SJSA1 (cell line): ENCODE results near the gene ZNF652. TPM values are rescaled to one million over a fixed set of nuclear protein-coding genes. Genes with fewer than 3 reads are reported as not detected.

Experiments used
- DNase-seq, 2 experiments: peaks; one replicate each; pipeline ENCODE4 v3.0.0-alpha.2; 2015 to 2020; ENCODE audit warnings: low spot score in 2 of 2, low read depth in 1 of 2
- H3K27ac ChIP-seq: fragments of 250-450 bp; sonication (Bioruptor Pico); 2 replicates; pipeline ENCODE4 v1.5.1; 2020; ENCODE audit warnings: mild to moderate bottlenecking, moderate library complexity
- H3K27me3 ChIP-seq: fragments of 250-450 bp; sonication (Bioruptor Pico); replicated peaks from 2 replicates; pipeline ENCODE4 v1.5.1; 2020; ENCODE audit warnings: mild to moderate bottlenecking, moderate library complexity
- H3K36me3 ChIP-seq: fragments of 250-450 bp; sonication (Bioruptor Pico); 2 replicates; pipeline ENCODE4 v1.5.1; 2020; ENCODE audit warnings: mild to moderate bottlenecking
- H3K4me1 ChIP-seq: fragments of 250-450 bp; sonication (Bioruptor Pico); replicated peaks from 2 replicates; pipeline ENCODE4 v1.6.1; 2021; ENCODE audit warnings: mild to moderate bottlenecking
- H3K4me3 ChIP-seq: fragments of 250-450 bp; sonication (Bioruptor Pico); 2 replicates; pipeline ENCODE4 v1.5.1; 2020; ENCODE audit warnings: mild to moderate bottlenecking
- H3K9me3 ChIP-seq: fragments of 250-450 bp; sonication (Bioruptor Pico); replicated peaks from 2 replicates; pipeline ENCODE4 v1.5.1; 2020; ENCODE audit warnings: mild to moderate bottlenecking
- total RNA-seq: library from RNA; depleted of rRNA; stranded (reverse); fragments of >200 nt; shearing (Covaris generic); gene quantifications from 2 replicates; pipeline ENCODE4 v1.2.3, GENCODE V29; 2014

ZNF652 gene
- total RNA-seq, 1 experiment from 2014 or later, result 23.8 TPM

GRCh38 chr17:49338883-49339282 lies 23.2 kb downstream of the ZNF652 start:
- Histone ChIP-seq H3K36me3 (no peaks in the 10 kb centered on the region), H3K4me1 (peaks cover 21% of the 10 kb centered on the region), H3K9me3 (no peaks in the 10 kb centered on the region), H3K27ac (no peak overlapping the region), H3K27me3 (no peaks in the 10 kb centered on the region), H3K4me3 (no peak overlapping the region)
- no peak for DNase-seq

- Histone ChIP-seq H3K36me3 (no peaks in the 10 kb centered on the region), H3K4me1 (peaks cover 25% of the 10 kb centered on the region), H3K27ac (no peak overlapping the region), H3K4me3 (no peak overlapping the region), H3K27me3 (no peaks in the 10 kb centered on the region), H3K9me3 (no peaks in the 10 kb centered on the region)
- peak; percentile 45 to 70 for DNase-seq
Observed at GRCh38 chr17:49337884-49338283, 24.2 kb downstream of the ZNF652 start.

DNA sequence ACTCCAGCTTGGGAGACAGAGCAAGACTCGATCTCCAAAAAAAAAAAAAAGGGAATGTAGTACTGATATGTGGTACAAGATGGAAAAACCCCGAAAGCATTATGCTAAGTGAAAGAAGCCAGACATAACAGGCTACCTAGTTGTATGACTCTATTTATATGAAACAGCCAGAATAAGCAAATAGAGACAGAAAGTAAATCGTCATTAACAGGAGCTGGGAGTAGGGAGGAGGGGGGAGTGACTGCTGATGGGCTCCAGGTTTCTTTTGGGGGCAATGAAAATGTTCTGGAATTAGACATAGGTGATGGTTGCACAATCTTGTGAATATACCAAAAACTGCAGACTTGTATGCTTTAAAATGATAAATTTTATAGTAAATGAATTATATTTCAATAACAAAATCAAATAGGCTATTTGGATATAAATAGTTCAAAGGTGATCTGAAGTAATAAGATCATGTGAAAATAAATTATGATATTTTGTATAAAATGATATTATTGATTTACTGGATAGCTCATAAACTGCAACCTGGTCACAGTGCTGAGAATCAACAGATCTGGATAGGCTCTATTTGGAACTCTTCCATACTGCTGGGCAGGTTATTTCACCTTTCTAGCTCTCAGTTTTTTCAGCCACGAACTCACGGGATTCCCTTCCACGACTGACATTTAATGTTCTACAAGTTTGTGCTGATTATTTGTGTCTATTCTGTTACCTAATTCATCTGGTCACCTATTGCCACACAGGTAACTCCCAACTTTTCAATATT lies 27.1 kb downstream of the ZNF652 start:
- H3K36me3 ChIP-seq, result no peaks in the 10 kb centered on the region
- DNase-seq, result peak in 1 of 2 experiments; percentile 22
- peaks cover 25% of the 10 kb centered on the region for H3K4me1 ChIP-seq
- H3K27me3 ChIP-seq, result no peaks in the 10 kb centered on the region
- no peak overlapping the region for H3K4me3 ChIP-seq
- no peaks in the 10 kb centered on the region for H3K9me3 ChIP-seq
- no peak overlapping the region for H3K27ac ChIP-seq

DNA sequence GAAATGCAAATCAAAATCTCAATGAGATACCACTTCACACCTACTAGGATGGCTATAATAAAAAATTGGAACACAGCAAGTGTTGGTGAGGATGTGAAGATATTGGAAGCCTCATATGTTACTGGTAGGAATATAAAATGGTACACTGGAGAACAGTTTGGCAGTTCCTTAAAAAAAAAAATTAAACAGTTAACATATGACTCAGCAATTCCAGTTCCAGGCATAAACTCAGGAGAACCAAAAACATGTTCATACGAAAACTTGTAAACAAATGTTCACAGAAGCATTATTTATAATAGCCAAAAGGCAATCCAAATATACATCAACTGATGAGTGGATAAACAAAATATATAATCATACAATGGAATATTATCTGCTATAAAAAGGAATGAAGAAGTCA lies 28.2 kb downstream of the ZNF652 start:
- Histone ChIP-seq H3K36me3 (no peaks in the 10 kb centered on the region), H3K4me3 (no peak overlapping the region), H3K27ac (no peak overlapping the region), H3K27me3 (no peaks in the 10 kb centered on the region), H3K9me3 (no peaks in the 10 kb centered on the region), H3K4me1 (peaks cover 25% of the 10 kb centered on the region)
- DNase-seq, result peak in 1 of 2 experiments; percentile 34

- H3K4me1 ChIP-seq, result no peaks in the 10 kb centered on the region
- no peaks in the 10 kb centered on the region for H3K9me3 ChIP-seq
- no peaks in the 10 kb centered on the region; the same call in none of the 2 replicates for H3K36me3 ChIP-seq
- H3K27me3 ChIP-seq, result no peaks in the 10 kb centered on the region
- H3K4me3 ChIP-seq, result no peak overlapping the region
- DNase-seq, result no peak
- no peak overlapping the region for H3K27ac ChIP-seq
Observed at GRCh38 chr17:49327835-49328784, 33.9 kb downstream of the ZNF652 start.

- Histone ChIP-seq H3K4me1 (no peaks in the 10 kb centered on the region), H3K36me3 (no peaks in the 10 kb centered on the region; the same call in none of the 2 replicates), H3K27me3 (no peaks in the 10 kb centered on the region), H3K27ac (no peak overlapping the region), H3K4me3 (no peak overlapping the region), H3K9me3 (no peaks in the 10 kb centered on the region)
- DNase-seq, result no peak
Observed at GRCh38 chr17:49325980-49326379, 36.1 kb downstream of the ZNF652 start.

GRCh38 chr17:49318435-49318965 lies 43.5 kb downstream of the ZNF652 start:
- no peak overlapping the region for H3K27ac ChIP-seq
- peaks cover 13% of the 10 kb centered on the region; the same call in 1 of the 2 replicates for H3K36me3 ChIP-seq
- H3K9me3 ChIP-seq, result no peaks in the 10 kb centered on the region
- H3K4me3 ChIP-seq, result no peak overlapping the region
- H3K27me3 ChIP-seq, result no peaks in the 10 kb centered on the region
- H3K4me1 ChIP-seq, result peaks cover 8% of the 10 kb centered on the region
- no peak for DNase-seq

DNA sequence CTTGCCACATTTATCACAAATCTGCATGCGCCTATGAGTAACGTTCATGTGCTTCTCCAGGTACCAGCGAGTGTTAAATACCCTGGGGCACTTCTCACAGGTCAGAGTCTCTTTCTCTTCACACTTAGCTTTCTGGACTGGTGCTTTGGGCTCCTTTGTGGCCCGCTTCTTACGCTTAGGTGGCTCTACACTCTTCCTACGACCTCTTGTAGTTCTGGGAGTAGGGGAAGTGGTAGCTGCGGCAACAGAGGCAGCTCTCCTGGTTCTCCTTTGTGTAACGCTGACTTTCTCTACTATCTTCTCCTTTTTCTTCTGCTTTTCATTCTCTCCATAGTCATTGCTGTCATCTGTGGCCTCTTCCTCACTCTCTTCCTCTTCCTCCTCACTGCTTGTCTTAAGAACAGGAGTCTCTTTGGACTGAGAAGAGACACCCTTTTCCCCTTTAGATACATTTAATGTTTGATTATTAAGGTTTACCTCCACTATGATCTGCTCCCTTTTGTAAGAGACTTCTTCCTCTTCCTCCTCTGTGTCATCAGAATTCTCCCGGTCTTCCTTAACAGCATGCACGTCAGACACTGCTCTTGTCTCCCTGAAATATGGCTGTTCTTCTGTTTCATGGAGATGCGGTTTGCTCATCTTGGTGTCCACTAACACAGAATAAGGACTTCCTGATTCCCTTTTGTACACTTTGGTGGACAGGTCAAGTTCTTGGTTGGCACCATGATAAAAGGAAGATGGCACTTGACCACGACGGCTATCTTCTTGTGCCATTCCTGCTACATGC lies 45.0 kb downstream of the ZNF652 start:
- no peaks in the 10 kb centered on the region for H3K27me3 ChIP-seq
- DNase-seq, result no peak
- peaks cover 8% of the 10 kb centered on the region for H3K4me1 ChIP-seq
- no peak overlapping the region for H3K27ac ChIP-seq
- H3K9me3 ChIP-seq, result no peaks in the 10 kb centered on the region
- H3K36me3 ChIP-seq, result peaks cover 17% of the 10 kb centered on the region; the same call in 1 of the 2 replicates
- no peak overlapping the region for H3K4me3 ChIP-seq

- no peak for DNase-seq
- no peak overlapping the region for H3K27ac ChIP-seq
- H3K4me1 ChIP-seq, result peaks cover 8% of the 10 kb centered on the region
- peaks cover 23% of the 10 kb centered on the region for H3K36me3 ChIP-seq
- no peaks in the 10 kb centered on the region for H3K9me3 ChIP-seq
- H3K27me3 ChIP-seq, result no peaks in the 10 kb centered on the region
- H3K4me3 ChIP-seq, result no peak overlapping the region
Observed at GRCh38 chr17:49316258-49316570, 45.8 kb downstream of the ZNF652 start.

DNA sequence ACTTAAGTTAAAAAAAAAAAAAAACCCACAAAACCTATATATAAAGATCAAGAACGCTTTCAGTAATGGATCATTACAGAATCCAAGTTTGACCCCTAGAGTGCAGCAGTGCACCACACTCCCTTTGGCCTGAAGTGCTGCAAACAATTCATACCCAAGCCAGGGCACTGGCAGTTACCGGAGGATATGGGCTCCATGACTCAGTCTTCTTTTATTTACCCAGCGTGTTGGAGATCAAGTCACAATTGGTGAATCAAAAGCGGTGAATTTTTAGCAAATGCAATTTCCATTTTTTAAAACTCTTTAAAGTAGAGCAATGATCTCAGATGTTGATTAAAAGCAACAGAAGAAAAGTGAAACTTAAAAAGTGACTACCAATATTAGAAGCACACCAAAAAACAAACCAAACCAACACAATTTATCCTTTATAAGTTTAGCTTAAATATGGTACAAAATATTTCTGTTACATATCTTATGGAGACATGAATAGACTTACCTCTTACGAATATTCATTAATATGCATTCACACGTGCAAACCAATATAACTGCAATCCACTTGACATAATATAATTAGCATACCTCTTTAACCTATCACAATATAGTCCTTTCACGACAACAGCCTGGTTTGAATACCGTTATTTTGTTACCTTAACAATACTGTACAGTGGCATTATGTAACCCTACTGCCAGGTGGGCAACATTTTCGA lies 46.3 kb downstream of the ZNF652 start:
- Histone ChIP-seq H3K36me3 (peaks cover 28% of the 10 kb centered on the region), H3K27me3 (no peaks in the 10 kb centered on the region), H3K27ac (no peak overlapping the region; the same call in 1 of the 2 replicates), H3K4me1 (peaks cover 8% of the 10 kb centered on the region), H3K9me3 (no peaks in the 10 kb centered on the region), H3K4me3 (no peak overlapping the region)
- peak; percentile 78 to 88 for DNase-seq

GRCh38 chr17:49312722-49313121 lies 49.3 kb downstream of the ZNF652 start:
- peaks cover 31% of the 10 kb centered on the region for H3K36me3 ChIP-seq

DNA sequence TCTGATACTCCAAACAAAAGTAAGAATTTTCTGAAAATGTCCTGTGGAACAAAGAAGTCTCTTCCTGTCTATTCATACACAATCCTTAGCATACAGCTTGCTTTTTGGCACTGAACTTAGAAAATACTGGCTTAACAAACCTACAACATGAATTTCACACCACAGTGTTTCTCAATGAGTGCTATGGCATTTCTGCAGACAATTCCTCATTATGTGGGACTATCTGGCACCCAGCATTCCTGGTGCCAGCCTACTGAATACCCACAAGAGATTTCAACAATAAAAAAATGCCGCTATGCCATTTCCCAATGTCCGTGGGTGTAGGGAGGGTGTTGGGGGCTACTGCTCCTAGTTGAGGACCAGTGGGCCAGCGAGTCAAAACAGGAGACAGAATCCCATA lies 62.1 kb downstream of the ZNF652 start:
- Histone ChIP-seq H3K36me3 (peaks cover 11% of the 10 kb centered on the region), H3K27me3 (no peaks in the 10 kb centered on the region), H3K27ac (no peak overlapping the region)

More at GRCh38 chr17:49312722-49313121, 49.3 kb downstream of the ZNF652 start:
- H3K4me3 ChIP-seq, result no peak overlapping the region
- no peaks in the 10 kb centered on the region for H3K27me3 ChIP-seq
- no peaks in the 10 kb centered on the region for H3K9me3 ChIP-seq
- no peak for DNase-seq
- no peak overlapping the region for H3K27ac ChIP-seq
- peaks cover 8% of the 10 kb centered on the region for H3K4me1 ChIP-seq

More for the DNA sequence above, 62.1 kb downstream of the ZNF652 start:
- Histone ChIP-seq H3K4me1 (no peaks in the 10 kb centered on the region), H3K9me3 (no peaks in the 10 kb centered on the region), H3K4me3 (no peak overlapping the region)
- DNase-seq, result no peak
